Testis (tissue), 3 donors: Measurements from ENCODE around the gene ARHGEF7. TPM values are rescaled to one million over a fixed set of nuclear protein-coding genes. Genes with fewer than 3 reads are reported as not detected.

Source experiments
- DNase-seq: peaks from one replicate; pipeline ENCODE4 v3.0.0-alpha.2; 2019
- H3K27ac ChIP-seq, 2 donors: fragments of 200-600 bp; sonication (generic); one replicate each; pipeline ENCODE4 v1.5.1; 2019
- H3K27me3 ChIP-seq: fragments of 200-600 bp; sonication (generic); one replicate; pipeline ENCODE4 v1.5.1; 2019
- H3K36me3 ChIP-seq: fragments of 200-600 bp; sonication (generic); one replicate; pipeline ENCODE4 v1.5.1; 2017; ENCODE audit warnings: low read depth; ENCODE audit errors: missing control alignments
- H3K4me1 ChIP-seq: fragments of 200-600 bp; sonication (generic); one replicate; pipeline ENCODE4 v1.5.1; 2019
- H3K4me3 ChIP-seq, 2 donors: fragments of 200-600 bp; sonication (generic); one replicate each; pipeline ENCODE4 v1.5.1; 2017 to 2019
- H3K9me3 ChIP-seq: fragments of 200-600 bp; sonication (generic); one replicate; pipeline ENCODE4 v1.5.1; 2017
- CTCF ChIP-seq, 3 experiments: fragments of 450-650 bp in 2 of 3; fragments of 200-600 bp in 1 of 3; sonication (generic) in 1 of 3; IDR thresholded peaks; one replicate each; pipeline ENCODE4 v1.5.1; 2016 to 2019; ENCODE audit warnings: antibody characterized with exemption in 3 of 3, mild to moderate bottlenecking in 2 of 3, moderate library complexity in 1 of 3
- POLR2A ChIP-seq: fragments of 450-650 bp; IDR thresholded peaks from one replicate; pipeline ENCODE4 v1.6.1; 2017; ENCODE audit warnings: antibody characterized with exemption, mild to moderate bottlenecking, moderate library complexity
- WGBS, 2 donors: methylation state at CpG; one replicate each; pipeline ENCODE4 v1.1.5; 2018; 5-methylcytosine and 5-hydroxymethylcytosine counted together
- intact Hi-C: fragments of 100-400 bp; cut with DNase I; formaldehyde crosslinking; loops from one replicate; pipeline ENCODE4 v1.15.1; 2023; ENCODE audit warnings: low total_unique reads
- polyA plus RNA-seq: library from polyadenylated mRNA; stranded (reverse); fragments of 350-450 nt; fragmentation: Illumina TruSeq; extraction: RNeasy Lipid Tissue Mini Kit (QIAGEN cat#74804); gene quantifications from one replicate; pipeline ENCODE4 v1.2.3, GENCODE V29; 2014; ENCODE audit warnings: low read depth, low replicate concordance; ENCODE audit not compliant: insufficient read depth
- total RNA-seq, 2 donors: library from RNA; depleted of rRNA; stranded (reverse); fragments of >200 nt; gene quantifications; one replicate each; pipeline ENCODE4 v1.2.3, GENCODE V29; 2016

The ARHGEF7 gene
- total and polyA plus RNA-seq, 3 donors from 2014 or later, result 73.6 to 136 (median 118) TPM

- Histone ChIP-seq H3K9me3 (no peaks in the 10 kb centered on the region), H3K4me3 (peak overlapping the region; percentile 95 to 96), H3K36me3 (no peaks in the 10 kb centered on the region), H3K27me3 (no peaks in the 10 kb centered on the region), H3K27ac (peak overlapping the region; percentile 91 to 92), H3K4me1 (peaks cover 7% of the 10 kb centered on the region)
- DNase-seq, result peak; percentile 95
- intact Hi-C loops, result no loop called here
- TF ChIP-seq POLR2A (peak; percentile 69), CTCF (IDR thresholded peaks at IDR 0.05) (peak in 2 of 3 experiments; percentile 9 to 13)
- 0 to 1% methylated on average over 66 to 84 of the region's 84 CpGs for WGBS, 2 donors
These were observed 38.3 kb downstream of the ARHGEF7 start for GRCh38 chr13:111153279-111153976.

- peak; percentile 53 for DNase-seq
- peak overlapping the region; percentile 91 to 92 for H3K27ac ChIP-seq
- TF ChIP-seq POLR2A (no peak), CTCF (IDR thresholded peaks at IDR 0.05) (peak in 1 of 3 experiments; percentile 2)
- no peaks in the 10 kb centered on the region for H3K36me3 ChIP-seq
- 0% methylated on average over 1 to 28 of the region's 31 CpGs for WGBS, 2 donors
- H3K27me3 ChIP-seq, result no peaks in the 10 kb centered on the region
- intact Hi-C loops, result no loop called here
- peak overlapping the region; percentile 95 to 96 for H3K4me3 ChIP-seq
- H3K4me1 ChIP-seq, result peaks cover 7% of the 10 kb centered on the region
- H3K9me3 ChIP-seq, result no peaks in the 10 kb centered on the region
These were observed 38.8 kb downstream of the ARHGEF7 start for GRCh38 chr13:111153977-111154332.

- H3K4me1 ChIP-seq, result peaks cover 7% of the 10 kb centered on the region
- H3K4me3 ChIP-seq, result no peak overlapping the region
- H3K27ac ChIP-seq, result no peak overlapping the region
- no peaks in the 10 kb centered on the region for H3K36me3 ChIP-seq
- DNase-seq, result no peak
- TF ChIP-seq POLR2A (no peak), CTCF (IDR thresholded peaks at IDR 0.05) (no peak)
- intact Hi-C loops, result no loop called here
- no peaks in the 10 kb centered on the region for H3K9me3 ChIP-seq
- no peaks in the 10 kb centered on the region for H3K27me3 ChIP-seq
- 86 to 94% methylated on average over 1 of the region's 1 CpG for WGBS, 2 donors
These were observed 41.3 kb downstream of the ARHGEF7 start for GRCh38 chr13:111156421-111156820.

GRCh38 chr13:111158136-111158805 is 43.2 kb downstream of the ARHGEF7 start:
- no peak overlapping the region for H3K4me3 ChIP-seq
- H3K4me1 ChIP-seq, result peaks cover 7% of the 10 kb centered on the region
- no peak overlapping the region for H3K27ac ChIP-seq
- H3K36me3 ChIP-seq, result no peaks in the 10 kb centered on the region
- no peaks in the 10 kb centered on the region for H3K9me3 ChIP-seq
- intact Hi-C loops, result no loop called here
- no peak for TF ChIP-seq CTCF (IDR thresholded peaks at IDR 0.05)
- TF ChIP-seq POLR2A, result no peak
- H3K27me3 ChIP-seq, result no peaks in the 10 kb centered on the region
- no peak for DNase-seq
